Thyroid gland (tissue), 4 donors: ENCODE results near the gene ZNF865.

ENCODE experiments used
- POLR2A ChIP-seq, 2 donors: fragments of 450-650 bp; IDR thresholded peaks; one replicate each; pipeline ENCODE4 v1.6.1; 2017; ENCODE audit warnings: antibody characterized with exemption in 2 of 2, mild to moderate bottlenecking in 2 of 2, moderate library complexity in 1 of 2
- TF ChIP-seq, protein P1 (sequence below), 6 experiments: fragments of 200-600 bp in 3 of 6; fragments of 450-650 bp in 3 of 6; sonication (generic) in 3 of 6; IDR thresholded peaks; one replicate each; pipeline ENCODE4 v1.5.1; 2016 to 2019; ENCODE audit warnings: antibody characterized with exemption in 6 of 6, mild to moderate bottlenecking in 2 of 6, inconsistent platforms in 1 of 6, moderate library complexity in 1 of 6

DNA sequence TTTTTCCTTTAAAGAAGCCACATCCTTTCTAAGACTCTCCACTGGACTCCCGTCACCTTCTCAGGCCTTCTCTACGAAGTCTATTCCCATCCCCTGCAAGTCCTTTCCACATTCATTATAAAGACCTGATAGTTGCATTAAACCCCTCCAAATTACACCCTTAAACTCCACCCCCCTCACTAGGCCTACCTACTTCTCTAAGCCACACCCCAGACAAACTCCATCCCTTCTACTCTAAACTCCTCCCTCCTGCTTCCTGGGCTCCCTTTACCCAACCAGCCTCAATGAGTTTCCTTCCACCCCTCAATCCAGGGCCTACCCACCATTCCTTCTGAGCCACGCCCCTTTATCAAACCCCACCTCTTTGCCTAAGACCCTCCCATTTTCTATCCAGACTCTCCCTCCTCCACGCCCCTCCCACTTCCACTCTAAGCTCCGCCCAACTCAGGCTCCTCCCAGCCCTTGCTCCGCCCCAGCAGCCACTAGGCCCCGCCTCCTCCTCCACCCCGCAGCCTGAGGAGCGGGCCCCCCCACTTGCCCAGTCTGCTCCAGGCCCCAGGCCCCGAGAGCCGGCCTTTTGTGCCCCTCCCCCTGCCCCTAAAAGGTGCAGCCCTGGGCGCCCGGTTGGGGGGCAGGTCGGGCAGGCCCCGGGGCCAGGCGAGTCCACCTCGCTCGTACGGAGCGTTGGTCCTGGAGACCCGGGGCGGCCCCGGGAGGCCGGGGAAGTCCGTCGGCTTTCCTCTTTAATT, 6.6 kb upstream of the ZNF865 start:
- TF ChIP-seq, protein P1, sequence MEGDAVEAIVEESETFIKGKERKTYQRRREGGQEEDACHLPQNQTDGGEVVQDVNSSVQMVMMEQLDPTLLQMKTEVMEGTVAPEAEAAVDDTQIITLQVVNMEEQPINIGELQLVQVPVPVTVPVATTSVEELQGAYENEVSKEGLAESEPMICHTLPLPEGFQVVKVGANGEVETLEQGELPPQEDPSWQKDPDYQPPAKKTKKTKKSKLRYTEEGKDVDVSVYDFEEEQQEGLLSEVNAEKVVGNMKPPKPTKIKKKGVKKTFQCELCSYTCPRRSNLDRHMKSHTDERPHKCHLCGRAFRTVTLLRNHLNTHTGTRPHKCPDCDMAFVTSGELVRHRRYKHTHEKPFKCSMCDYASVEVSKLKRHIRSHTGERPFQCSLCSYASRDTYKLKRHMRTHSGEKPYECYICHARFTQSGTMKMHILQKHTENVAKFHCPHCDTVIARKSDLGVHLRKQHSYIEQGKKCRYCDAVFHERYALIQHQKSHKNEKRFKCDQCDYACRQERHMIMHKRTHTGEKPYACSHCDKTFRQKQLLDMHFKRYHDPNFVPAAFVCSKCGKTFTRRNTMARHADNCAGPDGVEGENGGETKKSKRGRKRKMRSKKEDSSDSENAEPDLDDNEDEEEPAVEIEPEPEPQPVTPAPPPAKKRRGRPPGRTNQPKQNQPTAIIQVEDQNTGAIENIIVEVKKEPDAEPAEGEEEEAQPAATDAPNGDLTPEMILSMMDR (IDR thresholded peaks at IDR 0.05) = peak in 1 of 6 experiments; percentile 6
- TF ChIP-seq POLR2A (IDR thresholded peaks at IDR 0.05) = peak in 1 of 2 donors; percentile 51
